Cardiac septum (tissue), 1 donor: Measurements from ENCODE around the gene PPP2R2D. TPM values are rescaled to one million over a fixed set of nuclear protein-coding genes. Genes with fewer than 3 reads are reported as not detected.
"Not testable (repeated sequence)": the region's sequence is repeated elsewhere in the genome, so short reads cannot be mapped to it uniquely, and the experiment has no call there.

ENCODE experiments used
- DNase-seq: peaks from one replicate; pipeline ENCODE4 v3.0.0-alpha.2; 2020; ENCODE audit warnings: low spot score
- intact Hi-C: fragments of 100-400 bp; cut with DNase I; formaldehyde crosslinking; loops from one replicate; pipeline ENCODE4 v1.14.0; 2022
- total RNA-seq: library from RNA; stranded (reverse); fragmentation: NEBNext Ultra II Directional; extraction: Animal tissue kit (Norgen Biotek cat#: 25700); gene quantifications from one replicate; pipeline ENCODE4 v1.2.1, GENCODE V29; 2021
- donor health status: DM: no; HTN: no; CAD: no.

Gene PPP2R2D
- total RNA-seq, 1 donor from 2014 or later = 35.3 TPM

DNA sequence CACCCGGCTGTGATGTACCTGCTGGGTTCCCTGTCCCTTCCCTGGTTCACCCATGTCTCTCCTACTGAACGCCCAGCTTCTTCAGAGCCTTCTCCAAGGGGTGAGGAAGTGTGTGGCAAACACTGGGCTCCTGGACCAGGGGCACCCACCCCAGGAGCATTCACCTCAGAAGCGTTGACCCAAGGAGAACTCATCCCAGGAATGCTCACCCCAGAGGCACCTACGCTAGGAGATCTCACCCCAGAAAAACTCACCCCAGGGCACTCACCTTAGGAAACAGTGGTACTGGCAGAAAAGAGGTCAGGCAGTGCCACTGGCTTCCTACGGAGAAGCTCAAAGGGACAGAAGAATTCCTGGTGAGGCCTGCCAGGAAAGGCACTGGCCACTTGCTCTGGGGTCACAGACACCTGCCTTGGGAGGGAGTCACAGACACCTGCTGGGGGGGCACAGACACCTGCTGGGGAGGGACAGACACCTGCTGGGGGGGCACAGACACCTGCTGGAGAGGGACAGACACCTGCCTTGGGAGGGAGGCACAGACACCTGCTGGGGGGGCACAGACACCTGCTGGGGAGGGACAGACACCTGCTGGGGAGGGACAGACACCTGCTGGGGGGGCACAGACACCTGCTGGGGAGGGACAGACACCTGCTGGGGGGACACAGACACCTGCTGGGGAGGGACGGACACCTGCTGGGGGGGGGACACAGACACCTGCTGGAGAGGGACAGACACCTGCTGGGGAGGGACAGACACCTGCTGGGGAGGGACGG, 17.0 kb upstream of the PPP2R2D start:
- intact Hi-C loops, DNase-seq: not testable (repeated sequence)

DNA sequence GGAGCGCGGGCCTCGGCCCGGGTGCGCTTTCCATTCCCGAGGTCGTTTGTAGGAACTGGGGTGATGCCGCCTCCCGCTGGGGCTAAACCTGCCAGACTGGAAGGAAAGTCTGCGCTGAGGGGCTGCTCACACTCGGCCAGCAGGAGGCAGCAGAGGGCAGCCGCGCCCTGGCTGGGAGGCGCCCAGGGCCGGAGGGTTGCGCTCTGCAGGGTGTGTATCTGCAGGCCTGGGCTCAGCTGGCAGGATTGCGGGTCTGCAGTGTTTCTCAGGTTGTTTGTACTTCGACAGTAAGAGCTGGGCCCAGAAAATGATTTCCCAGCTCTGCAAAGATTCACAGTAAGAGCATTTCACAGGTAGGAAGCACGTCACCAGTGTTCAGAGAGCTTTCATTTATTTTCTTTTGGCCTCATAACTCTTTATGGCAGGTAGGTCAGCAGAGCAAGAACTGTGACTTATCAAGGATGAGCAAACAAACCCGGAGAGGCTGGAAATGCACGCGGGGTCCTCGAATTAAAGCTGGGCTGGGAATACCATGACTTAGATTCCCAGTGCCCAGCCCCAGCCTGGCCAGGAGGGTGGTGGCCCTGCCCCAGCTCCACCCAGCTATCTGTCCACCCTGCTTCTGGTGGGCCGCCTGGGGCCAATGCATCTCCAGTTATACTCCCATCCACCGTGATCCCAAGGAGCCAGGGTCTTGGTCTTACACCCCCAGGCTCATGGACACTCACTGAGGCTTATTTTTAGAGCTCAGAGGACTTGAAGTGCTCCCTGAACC, 15.2 kb upstream of the PPP2R2D start:
- intact Hi-C loops = loop anchor here (1.0 to 5.0 kb wide), 3 partner anchors 57 to 257 kb away; no protein-coding TSS in a partner anchor
- peak; percentile 88 for DNase-seq

DNA sequence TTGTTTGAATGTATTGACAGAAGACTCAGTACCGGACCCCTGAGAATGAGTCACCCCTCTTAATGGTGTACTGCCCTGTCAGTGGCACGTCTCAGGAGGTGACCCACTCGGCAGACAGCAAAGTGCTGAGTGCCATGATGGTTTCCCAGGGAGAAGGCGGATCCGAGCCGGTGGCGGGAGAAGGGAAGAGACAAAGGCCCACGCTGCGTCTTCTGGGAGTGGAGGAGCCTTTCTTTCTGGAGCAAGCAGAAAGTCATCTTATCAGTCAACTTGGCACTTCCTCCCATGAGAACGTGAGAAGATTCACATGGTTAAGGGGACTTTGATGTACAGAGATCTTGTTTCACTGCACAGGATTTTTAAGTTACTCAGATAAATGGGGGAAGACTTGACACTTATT, 14.6 kb upstream of the PPP2R2D start:
- DNase-seq = no peak
- intact Hi-C loops = loop anchor here (5.0 kb wide), 2 partner anchors 56 to 256 kb away; no protein-coding TSS in a partner anchor

DNA sequence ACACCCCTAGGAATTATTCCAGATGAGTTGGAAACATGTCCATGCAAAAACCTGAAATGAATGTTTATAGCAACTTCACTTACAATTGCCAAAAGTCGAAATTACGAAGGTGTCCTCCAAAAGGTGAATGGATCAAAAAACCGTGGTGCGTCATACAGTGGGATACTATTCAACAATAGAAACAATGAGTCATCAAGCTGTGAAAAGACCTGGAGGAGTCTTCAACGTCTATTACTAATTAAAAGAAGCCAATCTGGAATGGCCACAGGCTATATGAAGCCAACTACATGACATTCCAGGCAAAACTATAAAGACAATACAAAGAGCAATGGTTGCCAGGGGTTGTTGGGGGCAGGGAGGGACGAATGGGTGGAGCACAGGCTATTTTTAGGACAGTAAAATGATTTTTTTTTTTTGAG, 12.6 kb upstream of the PPP2R2D start:
- intact Hi-C loops = loop anchor here (5.0 kb wide), 2 partner anchors 54 to 254 kb away; no protein-coding TSS in a partner anchor
- DNase-seq = no peak

DNA sequence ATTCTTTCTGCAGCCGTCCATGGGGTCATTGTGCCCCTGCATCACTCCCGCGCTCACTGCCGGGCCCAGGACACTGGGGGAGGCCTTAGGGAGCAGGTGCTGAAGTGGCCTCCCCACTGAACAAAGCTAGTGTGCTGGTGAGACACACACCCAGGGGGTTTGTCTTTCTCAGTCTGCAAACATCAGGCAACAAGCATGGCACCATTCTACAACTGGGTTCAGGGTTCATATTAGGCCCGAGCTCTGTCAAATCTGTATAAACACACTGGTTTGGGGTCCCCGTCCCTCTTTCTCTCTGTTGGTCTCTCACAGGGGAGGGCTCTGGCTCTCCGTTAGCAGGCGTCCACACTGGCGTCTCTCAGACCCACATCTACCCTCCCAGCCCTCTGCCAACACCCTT, 11.1 kb upstream of the PPP2R2D start:
- DNase-seq = no peak
- intact Hi-C loops = loop anchor here (5.0 kb wide), 2 partner anchors 53 to 253 kb away; no protein-coding TSS in a partner anchor

DNA sequence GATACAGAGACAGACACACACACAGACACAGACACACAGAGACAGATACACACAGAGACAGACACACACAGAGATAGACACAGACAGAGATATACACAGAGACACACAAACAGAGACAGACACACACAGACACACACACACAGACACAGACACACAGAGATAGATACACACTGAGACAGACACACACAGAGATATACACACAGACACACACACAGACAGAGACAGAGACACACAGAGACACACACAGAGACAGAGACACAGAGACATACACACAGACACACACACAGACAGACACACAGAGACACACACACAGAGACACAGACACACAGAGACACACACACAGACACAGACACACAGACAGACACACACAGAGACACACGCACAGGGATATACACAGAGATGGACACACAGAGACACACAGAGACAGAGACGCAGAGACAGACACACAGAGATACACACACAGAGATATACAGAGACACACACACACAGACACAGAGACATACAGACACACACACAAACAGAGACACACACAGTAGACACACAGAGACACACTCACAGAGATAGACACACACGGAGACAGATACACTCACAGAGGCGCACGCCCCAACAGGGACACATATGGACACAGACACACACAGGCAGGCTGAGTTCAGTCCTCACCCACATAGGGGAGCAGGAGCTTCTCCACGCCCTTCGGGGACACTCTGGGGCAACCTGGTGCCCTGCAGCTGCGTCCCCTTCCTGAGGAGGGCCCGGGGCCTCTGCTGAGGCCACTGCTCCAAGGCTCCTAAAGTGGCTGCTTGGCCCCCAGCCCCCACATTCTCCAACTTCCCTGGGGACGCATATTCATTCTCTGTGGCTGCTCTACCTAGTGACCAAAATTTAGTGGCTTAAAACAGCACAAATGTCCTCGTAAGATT, 10.3 kb upstream of the PPP2R2D start:
- intact Hi-C loops = no loop called here
- no peak for DNase-seq

DNA sequence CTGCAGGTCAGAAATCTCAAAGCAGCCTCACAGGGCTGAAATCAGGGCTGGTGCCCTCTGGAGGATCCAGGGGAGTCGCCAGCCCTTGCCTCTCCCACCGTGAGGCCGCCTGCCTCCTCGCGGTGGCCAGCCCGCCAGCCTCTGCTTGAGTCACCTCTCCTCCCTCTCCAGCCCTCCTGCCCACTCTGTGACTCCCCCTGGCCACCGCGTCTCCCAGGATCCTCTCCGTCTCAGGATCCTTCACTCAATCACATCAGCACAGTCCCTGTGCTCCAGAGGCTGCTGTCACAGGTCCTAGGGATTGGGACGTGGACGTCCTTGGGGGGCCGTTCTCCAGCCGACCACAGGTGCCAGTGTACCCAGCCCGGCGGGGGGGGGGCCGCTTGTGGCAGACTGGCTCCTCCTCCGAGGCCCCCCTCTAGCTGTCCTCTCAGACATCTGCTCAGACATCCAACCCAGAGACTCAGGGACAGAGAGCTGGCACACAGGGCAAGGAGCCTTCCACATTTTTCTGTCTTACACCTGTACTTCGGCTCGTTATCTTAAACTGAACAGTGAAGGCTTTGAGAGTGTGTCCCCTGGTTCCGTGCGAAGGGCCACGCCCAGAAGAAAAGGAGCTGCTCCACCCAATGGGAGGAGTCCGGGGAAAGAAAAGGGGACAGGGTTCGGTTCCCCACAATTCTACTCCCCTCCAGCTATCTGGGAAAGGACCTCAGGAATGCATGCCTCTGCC, 9.4 kb upstream of the PPP2R2D start:
- intact Hi-C loops = no loop called here
- DNase-seq = no peak

DNA sequence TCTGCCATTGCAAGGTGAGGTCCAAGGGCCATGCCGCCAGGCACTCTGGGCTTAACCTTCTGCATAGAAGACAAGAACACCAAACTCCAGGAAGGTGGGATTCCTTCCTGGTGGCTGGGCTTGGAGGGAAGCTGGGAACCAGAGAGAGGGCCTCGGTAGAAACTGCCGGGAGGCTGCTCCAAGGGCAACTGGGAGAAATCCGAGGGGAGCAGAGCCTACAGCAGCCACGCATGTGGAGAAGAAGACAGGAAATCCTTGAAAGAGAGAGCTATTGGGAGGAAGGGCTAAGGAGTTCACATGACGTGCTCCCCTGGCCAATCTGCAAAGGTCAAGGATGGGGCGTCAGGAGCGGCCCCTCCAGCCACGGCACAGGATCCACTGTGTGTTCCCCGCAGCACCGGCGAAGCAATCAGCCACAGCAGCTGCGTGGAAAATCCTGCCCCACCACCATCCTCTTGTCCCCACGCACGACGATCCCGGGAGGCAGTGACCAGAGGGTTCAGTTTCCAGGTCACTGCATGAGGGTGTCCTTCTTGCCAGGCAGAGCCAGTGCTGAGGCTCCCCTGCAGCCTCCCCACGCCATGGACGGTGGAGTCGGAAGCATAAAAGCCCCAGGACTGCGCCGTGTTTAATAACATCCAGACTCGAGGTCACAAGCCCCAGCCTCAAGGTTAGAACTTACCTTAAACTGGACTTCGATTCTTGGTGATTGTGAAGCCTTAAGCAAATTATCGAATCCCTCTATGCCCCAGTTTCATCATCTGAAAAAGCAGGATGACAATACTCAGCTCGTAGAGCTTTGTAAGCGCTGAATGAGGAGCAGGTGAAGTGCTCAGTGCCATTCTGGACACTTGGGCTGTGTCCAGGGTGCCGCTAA, 8.6 kb upstream of the PPP2R2D start:
- intact Hi-C loops = no loop called here

DNA sequence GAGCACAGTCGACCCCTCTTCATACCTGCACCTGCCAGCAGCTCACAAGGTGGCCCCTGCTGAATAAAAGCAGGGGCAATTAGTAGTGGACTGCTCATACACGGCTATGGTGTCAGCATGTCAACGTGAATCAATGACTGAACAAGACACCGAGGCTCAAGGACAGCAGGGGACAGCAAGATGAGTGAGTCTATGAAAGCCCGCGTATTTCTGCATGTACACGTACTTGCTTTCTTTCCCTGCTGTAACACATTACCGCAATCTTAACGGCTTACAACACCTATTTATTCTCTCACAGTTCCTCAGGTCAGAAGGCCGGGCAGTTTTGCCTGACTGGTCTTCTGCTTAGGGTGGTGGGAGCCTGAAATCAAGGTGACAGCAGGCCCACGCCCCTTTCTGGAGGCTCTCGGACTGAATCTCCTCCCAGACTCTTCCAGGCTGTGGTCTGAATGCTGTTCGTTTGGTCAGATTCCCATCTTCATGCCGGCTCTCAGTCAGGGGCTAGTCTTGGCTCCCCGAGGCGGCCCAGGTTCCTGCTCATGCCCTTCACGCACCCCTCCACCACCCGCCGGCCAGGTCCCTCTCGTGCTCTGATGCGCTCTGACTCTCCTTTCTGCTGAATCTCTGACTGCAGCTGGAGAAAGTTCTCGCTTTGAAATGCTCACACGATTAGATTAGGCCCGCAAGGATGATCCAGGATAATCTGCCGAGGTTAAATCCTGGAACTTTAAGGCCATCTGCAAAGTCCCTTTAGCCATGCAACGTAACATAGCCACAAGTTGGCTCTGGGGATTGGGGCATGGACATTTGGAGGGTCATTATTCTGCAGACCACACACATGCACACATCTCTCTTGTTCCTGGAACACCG, 7.8 kb upstream of the PPP2R2D start:
- intact Hi-C loops = no loop called here
- no peak for DNase-seq

More for the DNA sequence above, 8.6 kb upstream of the PPP2R2D start:
- no peak for DNase-seq

DNA sequence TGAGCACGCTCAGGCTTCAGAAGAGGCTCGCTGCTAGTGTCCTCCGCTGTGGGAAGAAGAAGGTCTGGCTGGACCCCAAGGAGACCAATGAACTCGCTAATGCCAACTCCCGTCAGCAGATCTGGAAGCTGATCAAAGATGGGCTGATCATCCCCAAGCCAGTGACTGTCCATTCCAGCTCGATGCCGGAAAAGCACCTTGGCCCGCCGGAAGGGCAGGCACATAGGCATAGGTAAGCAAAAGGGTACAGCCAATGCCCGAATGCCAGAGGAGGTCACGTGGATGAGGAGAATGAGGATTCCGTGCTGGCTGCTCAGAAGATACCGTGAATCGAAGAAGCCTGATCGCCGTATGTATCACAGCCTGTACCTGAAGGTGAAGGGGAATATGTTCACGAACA, 5.7 kb upstream of the PPP2R2D start:
- DNase-seq = no peak
- intact Hi-C loops = no loop called here

DNA sequence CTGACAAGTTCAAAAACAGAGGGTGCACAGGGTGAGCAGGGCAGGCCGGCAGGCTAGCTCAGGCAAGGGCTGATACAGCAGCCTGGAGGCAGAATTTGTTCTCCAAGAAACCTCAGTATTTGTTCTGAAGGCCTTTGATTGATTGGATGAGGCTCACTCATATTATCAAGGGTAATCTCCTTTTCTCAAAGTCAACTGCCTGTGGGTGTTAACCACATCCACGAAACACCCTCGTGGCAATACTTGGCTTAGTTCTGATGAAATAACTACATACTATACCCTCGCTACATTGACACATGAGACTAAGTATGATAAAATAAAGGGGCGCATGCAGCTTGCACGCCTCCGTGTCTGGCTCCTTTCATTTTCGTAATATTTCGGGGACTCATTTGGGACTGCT, 4.4 kb upstream of the PPP2R2D start:
- intact Hi-C loops = no loop called here
- DNase-seq = no peak

DNA sequence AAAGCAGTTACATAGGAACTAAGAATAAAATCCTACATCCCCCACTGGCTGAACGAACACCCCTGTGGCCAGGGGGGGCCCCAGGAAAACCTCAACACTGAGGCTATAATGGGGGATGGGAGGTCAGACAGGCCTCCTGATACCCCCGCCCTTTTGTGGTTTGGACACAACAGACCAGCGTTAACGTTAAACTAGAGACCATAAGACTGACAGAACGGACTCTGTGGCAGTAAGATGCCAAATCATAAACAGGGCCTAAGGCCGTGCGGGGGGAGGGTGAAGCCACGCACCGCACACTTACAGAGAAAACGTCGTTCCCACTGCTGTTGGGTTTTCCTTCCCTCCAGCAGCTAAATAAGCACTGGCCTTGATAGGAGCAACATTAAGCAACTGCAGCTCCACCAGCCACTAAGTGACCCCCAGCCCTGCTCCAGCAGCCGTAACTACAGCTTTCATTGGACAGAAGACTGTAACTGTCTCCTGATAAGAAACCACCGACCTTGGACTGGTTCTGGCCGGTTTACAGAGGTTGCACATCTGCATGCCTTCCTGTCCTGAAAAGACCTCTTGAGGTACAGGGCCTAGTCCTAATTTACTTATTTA, 3.4 kb upstream of the PPP2R2D start:
- DNase-seq = no peak
- intact Hi-C loops = no loop called here

DNA sequence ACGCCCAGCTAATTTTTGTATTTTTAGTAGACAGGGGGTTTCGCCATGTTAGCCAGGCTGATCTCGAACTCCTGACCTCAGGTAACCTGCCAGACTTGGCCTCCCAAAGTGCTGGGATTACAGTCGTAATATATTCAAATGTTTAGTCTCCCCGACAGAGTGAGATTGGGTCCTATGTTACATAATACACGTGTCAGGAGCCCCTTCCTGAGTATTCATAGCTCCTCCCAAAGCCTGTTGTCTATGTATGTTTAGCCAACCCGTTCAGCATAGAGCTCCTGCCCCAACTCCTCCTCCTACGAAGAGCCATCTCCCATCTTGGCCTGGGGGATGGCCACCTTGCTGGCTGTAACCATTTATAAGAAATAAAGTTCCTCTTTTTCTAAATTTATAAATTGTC, 2.7 kb upstream of the PPP2R2D start:
- no peak for DNase-seq

DNA sequence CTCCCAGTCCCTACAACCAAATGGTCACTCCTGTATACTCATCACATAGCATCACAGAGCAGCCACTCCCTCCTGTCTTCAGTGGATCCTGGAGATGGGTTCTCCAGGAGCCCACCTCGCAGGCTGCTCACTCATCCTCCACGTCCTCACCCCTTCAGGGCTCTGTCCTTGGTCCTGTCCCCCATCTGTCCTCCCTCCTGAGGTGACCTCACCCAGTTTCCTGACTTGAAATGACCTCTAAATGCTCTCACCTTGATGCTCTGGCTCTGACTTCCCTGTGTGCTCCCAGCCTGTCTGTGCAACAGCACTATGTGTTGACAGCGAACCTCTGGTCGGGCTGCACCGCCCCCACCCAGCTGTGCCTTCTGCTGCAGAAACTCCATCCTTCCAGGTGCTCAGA, 2.1 kb upstream of the PPP2R2D start:
- no peak for DNase-seq
- intact Hi-C loops = no loop called here

More for the DNA sequence above, 2.7 kb upstream of the PPP2R2D start:
- intact Hi-C loops = no loop called here

DNA sequence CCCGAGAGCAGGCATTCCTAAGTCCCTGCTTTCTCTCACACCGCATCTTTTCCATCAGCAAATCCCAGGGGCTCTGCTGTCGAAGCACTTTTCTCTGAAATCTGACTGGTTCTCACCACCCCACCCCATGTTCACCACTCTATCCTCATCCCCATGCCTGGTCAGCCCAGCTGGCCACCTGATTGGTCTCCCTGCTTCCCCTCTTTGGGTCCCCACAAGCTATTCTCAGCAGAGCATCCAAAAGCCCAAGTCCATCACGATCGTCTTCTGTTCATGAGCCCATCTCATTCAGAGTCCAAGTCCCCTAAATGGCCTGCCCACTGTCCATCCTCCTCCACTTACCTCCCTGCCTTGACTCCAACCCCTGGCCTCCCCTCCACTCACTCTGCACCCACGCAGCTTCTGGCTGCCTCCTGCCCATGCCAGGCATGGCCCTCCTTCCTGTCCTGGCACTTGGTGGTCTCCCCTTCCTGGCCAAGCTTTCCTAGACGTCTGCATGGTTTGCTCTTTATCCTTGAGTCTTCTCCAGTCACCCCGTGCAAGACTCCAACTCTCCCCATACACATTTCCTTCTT, 1.6 kb upstream of the PPP2R2D start:
- DNase-seq = no peak
- intact Hi-C loops = no loop called here

DNA sequence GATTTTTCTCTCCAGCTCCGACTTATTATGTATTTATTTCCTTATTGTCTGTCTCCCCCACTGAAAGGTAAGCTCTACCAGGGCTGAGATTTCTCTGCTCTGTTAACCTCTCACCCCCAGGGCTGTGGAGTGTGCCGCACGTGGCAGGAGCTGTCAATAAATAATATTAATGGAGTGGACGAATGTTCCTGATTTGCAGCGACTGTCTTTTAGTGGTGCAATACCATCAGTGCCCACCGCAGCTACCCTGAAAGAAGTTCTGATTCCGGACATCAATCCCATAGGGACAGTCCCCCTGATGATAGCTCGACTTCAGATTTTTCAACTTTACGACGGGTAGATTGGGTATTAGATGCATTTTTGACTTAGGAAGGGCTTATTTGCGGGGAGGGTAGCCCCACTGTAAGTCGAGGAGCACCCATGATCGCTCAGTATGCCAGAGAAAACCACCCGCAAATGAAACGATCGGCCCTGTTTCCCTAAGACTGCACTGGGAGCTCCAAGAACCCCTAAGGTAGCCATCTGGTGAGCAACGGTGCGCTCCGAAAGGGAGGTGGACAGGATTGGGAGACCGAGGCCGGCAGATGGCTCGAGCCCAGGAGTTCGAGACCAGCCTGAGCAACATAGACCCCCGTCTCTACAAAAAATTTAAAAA, 986 bp upstream of the PPP2R2D start:
- intact Hi-C loops = loop anchor here (5.0 kb wide), 2 partner anchors 82 to 122 kb away; partner anchors contain the start of gene BNIP3
- no peak for DNase-seq
